HuH-7.5 (cell line): Measurements from ENCODE around the gene ZNF32.
A peak's percentile ranks its signal among the peaks of the same experiment; 100 is the strongest.
"Not testable (repeated sequence)": the region's sequence is repeated elsewhere in the genome, so short reads cannot be mapped to it uniquely, and the experiment has no call there.

Source experiments
- DNase-seq: peaks from one replicate; pipeline ENCODE4 v3.0.0; 2011; ENCODE audit warnings: low spot score

ZNF32 gene

GRCh38 chr10:43680035-43680434 lies 31.4 kb upstream of the ZNF32 start:
- no peak for DNase-seq

GRCh38 chr10:43679509-43679908 lies 30.8 kb upstream of the ZNF32 start:
- DNase-seq: no peak

GRCh38 chr10:43678654-43679053 lies 30.0 kb upstream of the ZNF32 start:
- no peak for DNase-seq

- no peak for DNase-seq
Observed at GRCh38 chr10:43676901-43677300, 28.2 kb upstream of the ZNF32 start.

GRCh38 chr10:43676331-43676730 lies 27.6 kb upstream of the ZNF32 start:
- no peak for DNase-seq

- DNase-seq: no peak
Observed at GRCh38 chr10:43674553-43675210, 26.0 kb upstream of the ZNF32 start.

- no peak for DNase-seq
Observed at GRCh38 chr10:43673471-43673870, 24.8 kb upstream of the ZNF32 start.

- DNase-seq: peak; percentile 81
Observed at GRCh38 chr10:43671659-43672531, 23.2 kb upstream of the ZNF32 start.

GRCh38 chr10:43669386-43669785 lies 20.7 kb upstream of the ZNF32 start:
- DNase-seq: no peak

GRCh38 chr10:43667761-43668386 lies 19.2 kb upstream of the ZNF32 start:
- DNase-seq: no peak

GRCh38 chr10:43667317-43667731 lies 18.6 kb upstream of the ZNF32 start:
- no peak for DNase-seq

- DNase-seq: no peak
Observed at GRCh38 chr10:43666552-43666951, 17.9 kb upstream of the ZNF32 start.

- no peak for DNase-seq
Observed at GRCh38 chr10:43665054-43665453, 16.4 kb upstream of the ZNF32 start.

- no peak for DNase-seq
Observed at GRCh38 chr10:43658227-43658626, 9.5 kb upstream of the ZNF32 start.

- DNase-seq: no peak
Observed at GRCh38 chr10:43655311-43655710, 6.6 kb upstream of the ZNF32 start.

GRCh38 chr10:43653746-43654145 lies 5.1 kb upstream of the ZNF32 start:
- no peak for DNase-seq

GRCh38 chr10:43649185-43649523 lies 473 bp upstream of the ZNF32 start:
- no peak for DNase-seq

- no peak for DNase-seq
Observed at GRCh38 chr10:43648095-43648397, 635 bp downstream of the ZNF32 start.

GRCh38 chr10:43647576-43647975 lies 1.1 kb downstream of the ZNF32 start:
- no peak for DNase-seq

- DNase-seq: no peak
Observed at GRCh38 chr10:43645866-43646265, 2.8 kb downstream of the ZNF32 start.

GRCh38 chr10:43644252-43644651 lies 4.4 kb downstream of the ZNF32 start:
- DNase-seq: no peak

GRCh38 chr10:43640603-43641002 lies 8.1 kb downstream of the ZNF32 start:
- DNase-seq: no peak

GRCh38 chr10:43635816-43636215 lies 12.9 kb downstream of the ZNF32 start:
- not testable (repeated sequence) for DNase-seq
